Breast epithelium (tissue), 4 donors: ENCODE measurements around the gene NUP50. TPM values are rescaled to one million over a fixed set of nuclear protein-coding genes. Genes with fewer than 3 reads are reported as not detected.

Experiments used
- DNase-seq, 2 donors: peaks; one replicate each; pipeline ENCODE4 v3.0.0-alpha.2; 2019; ENCODE audit warnings: low spot score in 2 of 2
- H3K27ac ChIP-seq, 2 donors: fragments of 200-600 bp; sonication (generic) in 1 of 2; one replicate each; pipeline ENCODE4 v1.5.1; 2016 to 2019; ENCODE audit warnings: mild to moderate bottlenecking in 1 of 2
- H3K27me3 ChIP-seq, 2 donors: fragments of 200-600 bp; sonication (generic) in 1 of 2; one replicate each; pipeline versions ENCODE4 v1.5.1 to v1.6.0; 2017 to 2019; ENCODE audit warnings: control low read depth in 1 of 2, mild to moderate bottlenecking in 1 of 2
- H3K36me3 ChIP-seq: fragments of 200-600 bp; one replicate; pipeline ENCODE4 v1.5.1; 2019
- H3K4me1 ChIP-seq, 2 donors: fragments of 200-600 bp; sonication (generic); one replicate each; pipeline ENCODE4 v1.5.1; 2016 to 2019; ENCODE audit warnings: control low read depth in 1 of 2
- H3K4me3 ChIP-seq, 3 donors: fragments of 200-600 bp; sonication (generic); 1 replicate in 2 of 3; 2 replicates in 1 of 3; pipeline ENCODE4 v1.5.1; 2016 to 2019; ENCODE audit warnings: mild to moderate bottlenecking in 3 of 3, moderate library complexity in 2 of 3
- H3K9me3 ChIP-seq, 2 donors: fragments of 200-600 bp; sonication (generic) in 1 of 2; one replicate each; pipeline ENCODE4 v1.5.1; 2016 to 2019; ENCODE audit warnings: control low read depth in 1 of 2
- CTCF ChIP-seq, 3 donors: fragments of 450-650 bp; IDR thresholded peaks; one replicate each; pipeline ENCODE4 v1.5.1; 2016 to 2017; ENCODE audit warnings: antibody characterized with exemption in 3 of 3, mild to moderate bottlenecking in 3 of 3, moderate library complexity in 3 of 3
- POLR2A ChIP-seq: fragments of 450-650 bp; IDR thresholded peaks from one replicate; pipeline ENCODE4 v1.6.1; 2016; ENCODE audit warnings: antibody characterized with exemption, mild to moderate bottlenecking, moderate library complexity
- POLR2AphosphoS5 ChIP-seq, 3 donors: sonication (generic); formaldehyde crosslinking; IDR thresholded peaks; one replicate each; pipeline ENCODE4 v1.6.1; 2017; ENCODE audit warnings: antibody characterized with exemption in 3 of 3
- intact Hi-C: fragments of 100-400 bp; cut with DNase I; formaldehyde crosslinking; loops from one replicate; pipeline ENCODE4 v1.15.1; 2023; ENCODE audit warnings: low total_unique reads
- total RNA-seq, 3 donors: library from RNA; depleted of rRNA; stranded (reverse); fragments of >200 nt; gene quantifications; one replicate each; pipeline ENCODE4 v1.1.0, GENCODE V29; 2016

The NUP50 gene
- total RNA-seq, 3 donors from 2014 or later: 40.6 to 53.9 (median 49.2) TPM

DNA sequence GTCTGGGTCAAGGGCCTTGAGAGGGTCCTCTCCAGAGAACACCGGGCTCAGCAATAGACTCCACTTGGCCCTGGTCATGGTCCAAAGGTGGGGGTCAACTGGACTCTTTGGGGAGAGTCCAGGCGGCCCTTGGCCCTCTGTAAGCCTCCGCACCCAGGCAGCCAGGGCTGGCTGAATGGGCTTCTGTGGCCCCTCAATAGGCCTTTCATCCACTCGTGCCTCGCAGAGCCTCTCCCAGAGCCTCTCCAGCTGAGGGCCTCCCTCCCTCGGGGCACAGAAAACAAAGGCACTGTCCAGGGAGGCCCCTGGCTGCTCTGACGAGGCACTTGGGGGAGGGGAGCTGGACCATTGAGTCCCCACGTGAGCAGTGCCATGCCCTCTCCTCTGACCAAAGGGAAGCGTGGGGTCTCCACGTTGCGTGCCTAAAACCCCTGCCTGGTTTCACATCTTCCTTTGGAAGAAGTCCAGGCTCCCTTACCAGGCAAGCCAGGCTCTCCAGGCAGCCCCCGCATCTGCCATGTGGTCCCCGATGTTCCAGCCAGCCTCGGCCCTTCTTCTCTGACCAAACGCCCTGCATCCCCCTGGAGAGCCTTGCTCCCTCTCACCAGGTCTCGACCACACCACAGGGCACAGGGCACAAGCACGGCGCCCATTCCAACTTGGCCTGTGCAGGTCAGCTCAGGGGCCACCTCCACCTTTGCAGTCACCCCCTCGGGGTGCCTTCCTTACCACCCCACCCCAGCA is 61.4 kb downstream of the NUP50 start:
- H3K9me3 ChIP-seq: no peaks in the 10 kb centered on the region
- H3K36me3 ChIP-seq: no peaks in the 10 kb centered on the region
- intact Hi-C loops: no loop called here
- TF ChIP-seq POLR2AphosphoS5 (IDR thresholded peaks at IDR 0.05) (no peak), CTCF (IDR thresholded peaks at IDR 0.05) (no peak), POLR2A (no peak)
- H3K4me1 ChIP-seq: no peaks in the 10 kb centered on the region
- DNase-seq: no peak
- no peaks in the 10 kb centered on the region for H3K27me3 ChIP-seq
- peak overlapping the region; percentile 21 to 89 for H3K27ac ChIP-seq
- H3K4me3 ChIP-seq: no peak overlapping the region

GRCh38 chr22:45225732-45226502 is 62.2 kb downstream of the NUP50 start:
- no peaks in the 10 kb centered on the region for H3K9me3 ChIP-seq
- H3K4me3 ChIP-seq: no peak overlapping the region
- H3K4me1 ChIP-seq: no peaks in the 10 kb centered on the region
- TF ChIP-seq POLR2A (no peak), CTCF (IDR thresholded peaks at IDR 0.05) (no peak), POLR2AphosphoS5 (IDR thresholded peaks at IDR 0.05) (peak; percentile 53 to 91 (median 60))
- H3K36me3 ChIP-seq: no peaks in the 10 kb centered on the region
- DNase-seq: peak in 1 of 2 donors; percentile 57
- H3K27me3 ChIP-seq: no peaks in the 10 kb centered on the region
- intact Hi-C loops: no loop called here
- peak overlapping the region; percentile 73 to 89 for H3K27ac ChIP-seq

DNA sequence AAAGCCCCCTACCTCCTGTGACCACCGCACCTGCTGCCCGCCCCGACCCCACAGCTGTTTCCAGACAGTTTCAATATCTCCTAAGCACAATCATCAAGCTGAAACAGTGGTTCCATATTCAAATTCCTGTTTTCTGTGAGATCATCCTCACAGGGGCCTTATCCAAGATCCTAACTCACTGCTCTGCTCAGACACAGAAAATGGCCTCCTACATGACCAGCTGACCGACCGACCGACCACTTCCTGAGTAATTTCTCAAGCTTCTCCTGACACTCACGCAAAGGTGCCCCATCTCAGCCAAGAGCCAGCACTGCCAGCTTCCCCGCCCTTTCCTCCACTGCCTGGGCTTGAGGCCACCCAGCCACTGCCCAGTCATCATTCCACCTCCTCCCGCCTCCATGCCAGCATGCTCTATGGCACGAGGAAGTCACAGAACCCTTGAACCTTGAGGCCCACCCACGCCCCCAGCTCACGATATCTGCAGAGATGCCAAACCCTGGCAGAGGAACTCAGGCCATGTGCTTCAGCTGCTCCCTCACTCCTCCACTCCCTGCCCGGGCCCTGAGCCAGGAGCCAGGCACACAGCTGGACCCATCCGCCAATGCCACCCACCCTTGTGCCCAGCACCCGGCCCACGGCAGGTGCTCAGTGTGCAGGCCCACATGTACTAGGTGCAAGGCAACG is 62.9 kb downstream of the NUP50 start:
- H3K4me1 ChIP-seq: no peaks in the 10 kb centered on the region

DNA sequence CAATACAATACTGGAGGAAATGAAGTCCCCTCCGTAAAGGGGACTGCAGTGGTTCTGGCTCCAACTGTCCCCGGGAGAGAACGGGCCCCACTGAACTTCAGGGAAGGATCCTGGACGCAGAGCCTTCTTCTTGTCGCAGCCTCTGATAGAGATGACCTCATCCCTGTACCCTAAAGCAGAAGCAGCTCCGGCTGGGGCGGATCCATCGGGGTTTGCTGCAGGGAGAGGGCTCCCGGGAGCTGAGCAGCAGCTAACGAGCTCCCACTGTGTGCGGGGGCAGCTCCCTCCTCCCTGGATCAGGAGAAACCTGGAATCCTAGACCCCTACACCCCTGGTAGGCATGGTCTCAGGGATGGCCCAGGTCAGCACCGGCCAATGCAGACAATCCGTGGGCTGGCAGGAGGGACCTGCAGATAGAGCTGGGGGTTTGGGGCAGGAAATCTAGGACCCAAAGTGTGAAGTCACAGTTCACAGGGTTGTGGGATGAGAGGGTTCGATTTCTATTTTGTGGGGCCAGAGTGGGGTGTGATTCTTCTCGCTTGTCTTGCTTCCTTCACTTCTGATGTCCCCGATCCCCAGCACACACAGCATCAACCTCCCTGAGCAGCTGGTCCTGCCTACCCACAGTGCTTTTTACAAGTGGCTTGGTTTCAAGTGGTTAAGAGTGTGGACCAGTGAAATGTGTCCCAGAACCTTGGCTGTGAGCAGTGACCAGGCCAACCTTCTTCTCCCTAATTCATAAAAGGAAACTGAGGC is 64.1 kb downstream of the NUP50 start:
- Histone ChIP-seq H3K9me3 (no peaks in the 10 kb centered on the region), H3K4me3 (no peak overlapping the region), H3K36me3 (no peaks in the 10 kb centered on the region), H3K27ac (peak overlapping the region in 1 of 2 donors; percentile 89), H3K27me3 (no peaks in the 10 kb centered on the region), H3K4me1 (peaks cover 0 to 3% of the 10 kb centered on the region in 2 donors)
- no peak for TF ChIP-seq CTCF (IDR thresholded peaks at IDR 0.05)
- DNase-seq: no peak
- intact Hi-C loops: no loop called here

More for the DNA sequence above, 62.9 kb downstream of the NUP50 start:
- Histone ChIP-seq H3K27me3 (no peaks in the 10 kb centered on the region), H3K36me3 (no peaks in the 10 kb centered on the region), H3K27ac (peak overlapping the region; percentile 73 to 89), H3K9me3 (no peaks in the 10 kb centered on the region), H3K4me3 (no peak overlapping the region)
- TF ChIP-seq CTCF (IDR thresholded peaks at IDR 0.05): no peak
- TF ChIP-seq POLR2AphosphoS5 (IDR thresholded peaks at IDR 0.05): peak in 1 of 3 donors; percentile 12
- intact Hi-C loops: no loop called here
- DNase-seq: peak in 1 of 2 donors; percentile 48
